ENCODE data around the gene SHC4. TPM values are rescaled to one million over a fixed set of nuclear protein-coding genes. Genes with fewer than 3 reads are reported as not detected.

Gene SHC4
- total and polyA plus RNA-seq, 2 of the 8 experiments (the other 6 are each of a cell fraction or from before 2014, with no cell fraction given): 0.15 to 0.30 TPM

- TF ChIP-seq SAP30 (IDR thresholded peaks at IDR 0.05; ENCODE audit: insufficient read depth, insufficient replicate concordance, low read length): no peak
- no peak for TF ChIP-seq GTF2F1 (IDR thresholded peaks at IDR 0.05; ENCODE audit: borderline replicate concordance, low read depth, low read length)
- TF ChIP-seq ZNF274 (IDR thresholded peaks at IDR 0.05; ENCODE audit: borderline replicate concordance, extremely low read depth, low read length): no peak
- no peak for TF ChIP-seq SRF (IDR thresholded peaks at IDR 0.05; ENCODE audit: low read depth, low read length)
- no peak for TF ChIP-seq RAD21 (IDR thresholded peaks at IDR 0.05 in 1 of 2, conservative IDR thresholded peaks at IDR 0.05 in 1 of 2; ENCODE audit: low read depth in 2 of 2, low read length in 2 of 2)
These were observed 58.5 kb downstream of the SHC4 start (continued) for GRCh38 chr15:48905216-48905615.
